A549 (cell line): ENCODE measurements around the gene DCHS2. TPM values are rescaled to one million over a fixed set of nuclear protein-coding genes. Genes with fewer than 3 reads are reported as not detected.

ENCODE experiments used
- ATAC-seq, 2 experiments: fragments of 200-7000 bp in 1 of 2; fragments of >200 bp in 1 of 2; cut with Nextera tagmentation in 1 of 2; cut with Tn5 transposase in 1 of 2; 3 replicates each; pipeline versions ENCODE4 v1.8.0 to v1.9.1; 2018 to 2020; ENCODE audit warnings: mild to moderate bottlenecking in 1 of 2, moderate library complexity in 1 of 2
- CTCF ChIA-PET: fragments of 300-600 bp; sonication (Branson Sonifier 250); formaldehyde crosslinking; extraction: SDS; loops from one replicate; lab custom pipeline; 2021; ENCODE audit warnings: antibody characterized with exemption, inconsistent platforms; lab: Yijun Ruan, JAX
- POLR2A ChIA-PET: fragments of 350-600 bp; formaldehyde crosslinking; extraction: SDS; loops from one replicate; lab custom pipeline; 2021; ENCODE audit warnings: antibody characterized with exemption, inconsistent platforms; lab: Yijun Ruan, JAX
- DNase-seq, 2 experiments: peaks; one replicate each; pipeline versions ENCODE4 v3.0.0 to v3.0.0-alpha.2; 2011 to 2016; ENCODE audit warnings: low read depth in 1 of 2, low spot score in 1 of 2
- FAIRE-seq: peaks from 2 replicates; lab custom pipeline; 2011; peaks lifted over from hg19 to GRCh38; lab: Jason Lieb, UNC
- H3K27ac ChIP-seq, 2 experiments: fragments of >200 bp; sonication (Bioruptor Twin); formaldehyde crosslinking; 3 replicates each; pipeline ENCODE4 v1.5.1; 2016 to 2017
- H3K4me1 ChIP-seq: fragments of >200 bp; sonication (Bioruptor Twin); formaldehyde crosslinking; 3 replicates; pipeline ENCODE4 v1.6.1; 2016
- H3K4me2 ChIP-seq: fragments of >200 bp; sonication (Bioruptor Twin); formaldehyde crosslinking; 3 replicates; pipeline ENCODE4 v1.6.1; 2016
- H3K4me3 ChIP-seq: fragments of >200 bp; sonication (Bioruptor Twin); formaldehyde crosslinking; 3 replicates; pipeline ENCODE4 v1.5.1; 2016
- H3K9me3 ChIP-seq: fragments of >200 bp; sonication (Bioruptor Twin); formaldehyde crosslinking; 3 replicates; pipeline ENCODE4 v1.6.1; 2016
- BHLHE40 ChIP-seq: IDR thresholded peaks from 2 replicates; pipeline ENCODE4 v1.6.1; 2012; ENCODE audit warnings: low read depth, low read length, inconsistent platforms
- CEBPB ChIP-seq, 2 experiments: fragments of >200 bp in 1 of 2; sonication (Bioruptor Twin) in 1 of 2; formaldehyde crosslinking in 1 of 2; IDR thresholded peaks; 2 replicates each; pipeline ENCODE4 v1.6.1; 2012 to 2016
- CTCF ChIP-seq: fragments of >200 bp; sonication (Bioruptor Twin); formaldehyde crosslinking; IDR thresholded peaks from 3 replicates; pipeline ENCODE4 v1.5.1; 2016
- EHF ChIP-seq: fragments of 250-450 bp; sonication (Bioruptor Pico); IDR thresholded peaks from 2 replicates; pipeline ENCODE4 v1.5.0; 2020; ENCODE audit warnings: mild to moderate bottlenecking
- GATA3 ChIP-seq: IDR thresholded peaks from 2 replicates; pipeline ENCODE4 v1.6.1; 2012; ENCODE audit warnings: borderline replicate concordance
- HEYL ChIP-seq: fragments of 250-450 bp; sonication (Bioruptor Pico); IDR thresholded peaks from 2 replicates; pipeline ENCODE4 v1.8.0; 2021; ENCODE audit warnings: mild to moderate bottlenecking, moderate library complexity
- HMGXB4 ChIP-seq: fragments of 250-450 bp; sonication (Bioruptor Pico); IDR thresholded peaks from 2 replicates; pipeline ENCODE4 v1.5.0; 2021; ENCODE audit warnings: mild to moderate bottlenecking, moderate library complexity, borderline replicate concordance
- KDM5A ChIP-seq: fragments of 200-600 bp; sonication (generic); IDR thresholded peaks from 2 replicates; pipeline ENCODE4 v1.6.1; 2016; ENCODE audit warnings: antibody characterized with exemption, mild to moderate bottlenecking
- NPAS2 ChIP-seq: fragments of 250-450 bp; sonication (Bioruptor Pico); IDR thresholded peaks from 2 replicates; pipeline ENCODE4 v1.8.0; 2022; ENCODE audit warnings: mild to moderate bottlenecking, moderate library complexity, borderline replicate concordance
- PHF8 ChIP-seq: fragments of 200-600 bp; sonication (generic); IDR thresholded peaks from 2 replicates; pipeline ENCODE4 v1.6.1; 2016; ENCODE audit warnings: low read depth, mild to moderate bottlenecking, antibody characterized with exemption, moderate library complexity, borderline replicate concordance
- POLR2AphosphoS2 ChIP-seq: conservative IDR thresholded peaks from 2 replicates; pipeline ENCODE4 v1.6.1; 2012; ENCODE audit warnings: low read length, improper control_type of control experiment, inconsistent platforms
- RAD21 ChIP-seq, 2 experiments: fragments of >200 bp in 1 of 2; sonication (Bioruptor Twin) in 1 of 2; formaldehyde crosslinking in 1 of 2; IDR thresholded peaks in 1 of 2; conservative IDR thresholded peaks in 1 of 2; 2 replicates in 1 of 2; 3 replicates in 1 of 2; pipeline ENCODE4 v1.6.1; 2012 to 2018; ENCODE audit warnings: inconsistent platforms in 1 of 2
- RARB ChIP-seq: fragments of 250-450 bp; sonication (Bioruptor Pico); IDR thresholded peaks from 2 replicates; pipeline ENCODE4 v1.8.0; 2021; ENCODE audit warnings: mild to moderate bottlenecking, moderate library complexity
- RFX5 ChIP-seq: fragments of 450-650 bp; IDR thresholded peaks from 2 replicates; pipeline ENCODE4 v1.7.1; 2014; ENCODE audit warnings: antibody characterized with exemption, mild to moderate bottlenecking, moderate library complexity
- RNF2 ChIP-seq: fragments of 200-600 bp; sonication (generic); IDR thresholded peaks from 2 replicates; pipeline ENCODE4 v1.6.1; 2016; ENCODE audit warnings: low read depth, mild to moderate bottlenecking, antibody characterized with exemption, moderate library complexity, borderline replicate concordance
- SREBF2 ChIP-seq: fragments of 450-650 bp; IDR thresholded peaks from 2 replicates; pipeline ENCODE4 v1.6.1; 2014; ENCODE audit warnings: mild to moderate bottlenecking, moderate library complexity
- WGBS: methylation state at CpG from one replicate; pipeline ENCODE4 v1.1.6; 2017; ENCODE audit errors: missing lambda C conversion rate; 5-methylcytosine and 5-hydroxymethylcytosine counted together
- polyA plus RNA-seq, 4 experiments: library from polyadenylated mRNA; depleted of rRNA in 3 of 4; stranded (reverse); fragments of >200 nt; fragmentation: RNase III in 1 of 4; extraction: RNeasy Plus Mini Kit Qiagen cat#74134 plus additional on column Dnase treatment in 1 of 4; gene quantifications; 2 replicates in 3 of 4; 3 replicates in 1 of 4; pipeline ENCODE4 v1.2.3, GENCODE V29; 2011 to 2017
- TF ChIP-seq, protein P1 (sequence below): fragments of 250-450 bp; sonication (Bioruptor Pico); IDR thresholded peaks from 2 replicates; pipeline ENCODE4 v1.5.0; 2020; ENCODE audit warnings: low read depth, mild to moderate bottlenecking, moderate library complexity

DCHS2 gene
- polyA plus RNA-seq, 2 of the 4 experiments (the other 2 are of a cell fraction), result 0.06 TPM; not detected in 1

DNA sequence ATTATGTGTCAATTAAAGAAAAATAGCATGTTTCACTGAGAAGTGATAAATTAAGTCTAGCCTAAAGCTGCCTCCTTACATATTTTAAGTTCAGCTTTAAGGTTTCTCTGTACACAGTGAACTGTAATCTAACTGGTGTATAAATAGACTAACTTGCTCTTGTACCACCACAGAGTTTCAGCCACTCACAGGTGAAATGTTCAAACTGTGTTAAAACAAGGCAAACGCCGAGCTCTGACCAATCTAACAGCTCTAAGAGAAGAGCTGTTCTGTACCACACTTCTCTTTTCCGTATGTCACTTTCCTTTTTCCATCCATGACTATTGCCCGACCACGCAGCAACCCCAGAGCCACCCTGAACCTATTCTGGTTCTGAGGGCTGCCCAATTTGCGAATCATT lies 64.5 kb downstream of the DCHS2 start:
- H3K9me3 ChIP-seq, result no peaks in the 10 kb centered on the region
- H3K4me3 ChIP-seq, result no peak overlapping the region
- no peaks in the 10 kb centered on the region for H3K4me1 ChIP-seq
- H3K4me2 ChIP-seq, result no peak overlapping the region
- H3K27ac ChIP-seq, result no peak overlapping the region
- DNase-seq (no peak), ATAC-seq (no peak), FAIRE-seq (no peak)
- TF ChIP-seq, protein P1, sequence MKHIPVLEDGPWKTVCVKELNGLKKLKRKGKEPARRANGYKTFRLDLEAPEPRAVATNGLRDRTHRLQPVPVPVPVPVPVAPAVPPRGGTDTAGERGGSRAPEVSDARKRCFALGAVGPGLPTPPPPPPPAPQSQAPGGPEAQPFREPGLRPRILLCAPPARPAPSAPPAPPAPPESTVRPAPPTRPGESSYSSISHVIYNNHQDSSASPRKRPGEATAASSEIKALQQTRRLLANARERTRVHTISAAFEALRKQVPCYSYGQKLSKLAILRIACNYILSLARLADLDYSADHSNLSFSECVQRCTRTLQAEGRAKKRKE (CRISPR knock-in tag), result no peak
- TF ChIP-seq SREBF2, result no peak
- no peak for TF ChIP-seq POLR2AphosphoS2
- no peak for TF ChIP-seq PHF8
- ChIA-PET CTCF (no interaction called here), POLR2A (no interaction called here)
- 12% methylated on average over 6 of the region's 6 CpGs for WGBS

DNA sequence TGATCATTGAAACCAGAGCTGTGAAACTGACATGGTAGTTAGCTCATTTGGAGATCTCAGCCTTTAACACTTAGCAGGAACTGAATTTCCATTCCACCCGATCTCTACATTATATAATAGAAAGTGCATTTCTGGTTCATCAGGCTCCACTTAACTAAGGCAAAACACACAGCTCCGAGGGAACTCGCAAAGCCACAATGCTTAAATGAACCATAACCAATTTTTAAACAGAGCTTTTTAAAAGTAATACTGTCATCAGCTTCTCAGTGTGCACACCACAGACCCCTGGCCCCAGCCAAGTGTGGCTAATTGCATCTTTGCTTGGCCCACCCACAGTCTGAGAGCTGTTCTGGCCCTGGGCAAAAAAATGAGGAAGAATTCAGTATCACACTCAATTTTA lies 66.1 kb downstream of the DCHS2 start:
- DNase-seq (no peak), ATAC-seq (no peak)
- ChIA-PET CTCF (interaction anchor here (0.6 kb wide), 1 partner anchor 353 kb away, joined by 3 read pairs; no protein-coding TSS in a partner anchor), POLR2A (no interaction called here)
- 53% methylated on average over 3 of the region's 3 CpGs for WGBS
- H3K4me1 ChIP-seq, result no peaks in the 10 kb centered on the region
- H3K27ac ChIP-seq, result no peak overlapping the region
- H3K9me3 ChIP-seq, result no peaks in the 10 kb centered on the region
- no peak overlapping the region for H3K4me2 ChIP-seq
- no peak overlapping the region for H3K4me3 ChIP-seq
- no peak for TF ChIP-seq RARB (CRISPR knock-in tag)
- no peak for TF ChIP-seq BHLHE40
- no peak for TF ChIP-seq NPAS2
- TF ChIP-seq RFX5, result no peak
- TF ChIP-seq RAD21 (conservative IDR thresholded peaks at IDR 0.05 in 1 of 2, IDR thresholded peaks at IDR 0.05 in 1 of 2), result no peak
- no peak for TF ChIP-seq HMGXB4 (CRISPR knock-in tag)
- TF ChIP-seq, all 56 proteins: peak for 0
- no peak for FAIRE-seq

- FAIRE-seq, result no peak
These were observed 66.7 kb downstream of the DCHS2 start for GRCh38 chr4:154424810-154425484.

More at GRCh38 chr4:154424810-154425484, 66.7 kb downstream of the DCHS2 start:
- WGBS, result 40% methylated on average over 6 of the region's 7 CpGs
- POLR2A ChIA-PET, result no interaction called here
- ATAC-seq (no peak), DNase-seq (no peak)
- H3K4me1 ChIP-seq, result no peaks in the 10 kb centered on the region
- no peaks in the 10 kb centered on the region for H3K9me3 ChIP-seq
- TF ChIP-seq RARB (CRISPR knock-in tag) (no peak), CEBPB (IDR thresholded peaks at IDR 0.05) (no peak), GATA3 (no peak), HEYL (CRISPR knock-in tag) (no peak), CTCF (no peak), RNF2 (no peak), KDM5A (no peak), EHF (no peak)
- TF ChIP-seq, all 56 proteins: peak for 0
- no peak overlapping the region for H3K4me2 ChIP-seq
- no peak overlapping the region for H3K4me3 ChIP-seq
- H3K27ac ChIP-seq, result no peak overlapping the region
- CTCF ChIA-PET, result interaction anchor here (0.6 kb wide), 1 partner anchor 353 kb away, joined by 3 read pairs; no protein-coding TSS in a partner anchor
